T-helper 1 cell treated with Interleukin-12 subunit alpha and Interleukin-12 subunit beta and Interleukin-4 antibody, amounts not matched to agents 30 μg/mL and 1 μg/mL, for 36 hours (primary cell): Measurements from ENCODE around the gene CRYGC.
"Not testable (repeated sequence)": the region's sequence is repeated elsewhere in the genome, so short reads cannot be mapped to it uniquely, and the experiment has no call there.

Experiments
- H3K27ac Mint-ChIP-seq: one replicate; pipeline ENCODE4 v1.8.0; 2021; ENCODE audit warnings: mild to moderate bottlenecking, mixed read lengths
- H3K27me3 Mint-ChIP-seq: one replicate; pipeline ENCODE4 v1.8.0; 2021; ENCODE audit warnings: low read depth, mixed read lengths
- H3K36me3 Mint-ChIP-seq: one replicate; pipeline ENCODE4 v1.8.0; 2021; ENCODE audit warnings: low read depth, mixed read lengths
- H3K4me1 Mint-ChIP-seq: one replicate; pipeline ENCODE4 v1.8.0; 2021; ENCODE audit warnings: low read depth, mixed read lengths
- H3K4me3 Mint-ChIP-seq: one replicate; pipeline ENCODE4 v1.8.0; 2021; ENCODE audit warnings: mild to moderate bottlenecking, moderate library complexity, mixed read lengths
- H3K9me3 Mint-ChIP-seq: one replicate; pipeline ENCODE4 v1.8.0; 2021; ENCODE audit warnings: mixed read lengths

CRYGC gene

DNA sequence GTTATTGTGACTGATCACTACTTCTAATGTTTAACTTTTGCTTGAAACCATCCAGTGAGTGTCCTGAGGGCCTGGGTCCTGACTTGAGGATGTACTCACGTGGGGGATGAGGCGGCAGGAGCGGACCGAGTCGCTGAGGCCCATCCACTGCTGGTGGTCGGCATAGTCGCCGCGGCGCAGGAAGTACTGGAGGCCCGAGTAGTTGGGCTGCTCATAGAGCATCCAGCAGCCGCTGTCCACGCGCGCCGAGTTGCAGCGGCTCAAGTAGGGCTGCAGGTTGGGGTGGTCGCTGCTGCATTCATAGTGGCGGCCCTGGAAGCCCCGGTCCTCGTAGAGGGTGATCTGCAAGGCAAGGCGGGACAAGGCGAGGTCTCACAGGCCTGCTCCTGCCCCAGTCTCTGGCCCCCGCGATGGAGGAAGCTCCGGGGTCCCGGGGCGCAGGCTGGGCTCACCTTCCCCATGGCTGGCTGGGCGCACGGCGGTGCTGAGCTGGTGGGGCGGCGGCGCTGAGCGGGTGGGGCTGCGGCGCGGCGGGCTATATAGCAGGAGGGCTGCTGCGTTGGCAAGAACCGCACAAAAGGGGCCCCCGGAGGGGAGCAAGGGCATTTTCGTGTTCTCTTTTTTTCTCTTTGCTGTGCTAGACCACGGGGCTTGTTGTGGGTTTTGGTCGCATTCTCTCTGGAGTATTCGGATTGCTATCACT lies 5.5 kb downstream of the CRYGC start, which contains the start of gene CRYGD:
Gene CRYGD, minus strand, starts transcription at position 512 of the 703 bp plus-strand sequence. Its CDS starts 51 bp downstream, at position 461.
- H3K27ac Mint-ChIP-seq, result not testable (repeated sequence)

DNA sequence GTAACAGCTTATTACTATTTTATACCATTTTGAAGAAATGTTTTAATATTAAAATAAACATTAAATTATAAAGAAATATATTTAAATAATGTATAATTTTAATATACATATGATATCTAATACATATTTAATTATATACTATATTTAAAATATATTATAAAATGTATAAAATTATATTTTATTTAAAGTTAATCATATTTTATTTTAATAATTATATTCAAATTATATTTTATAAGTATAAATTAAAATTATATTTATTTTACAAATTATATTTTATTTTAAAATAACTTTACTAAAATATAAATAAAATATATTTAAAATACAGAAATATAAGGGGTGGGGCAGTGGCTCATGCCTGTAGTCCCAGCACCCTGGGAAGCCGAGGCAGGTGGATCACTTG lies 7.4 kb downstream of the CRYGC start:
- Mint-ChIP-seq H3K4me3 (no peak overlapping the region), H3K9me3 (no peaks in the 10 kb centered on the region), H3K27me3 (peaks cover 39% of the 10 kb centered on the region), H3K27ac (no peak overlapping the region), H3K36me3 (no peaks in the 10 kb centered on the region), H3K4me1 (peaks cover 2% of the 10 kb centered on the region)

More for the DNA sequence above, 5.5 kb downstream of the CRYGC start, which contains the start of gene CRYGD:
- not testable (repeated sequence) for H3K4me3 Mint-ChIP-seq, H3K36me3 Mint-ChIP-seq, H3K9me3 Mint-ChIP-seq, H3K4me1 Mint-ChIP-seq
- H3K27me3 Mint-ChIP-seq, result peaks cover 43% of the 10 kb centered on the region

DNA sequence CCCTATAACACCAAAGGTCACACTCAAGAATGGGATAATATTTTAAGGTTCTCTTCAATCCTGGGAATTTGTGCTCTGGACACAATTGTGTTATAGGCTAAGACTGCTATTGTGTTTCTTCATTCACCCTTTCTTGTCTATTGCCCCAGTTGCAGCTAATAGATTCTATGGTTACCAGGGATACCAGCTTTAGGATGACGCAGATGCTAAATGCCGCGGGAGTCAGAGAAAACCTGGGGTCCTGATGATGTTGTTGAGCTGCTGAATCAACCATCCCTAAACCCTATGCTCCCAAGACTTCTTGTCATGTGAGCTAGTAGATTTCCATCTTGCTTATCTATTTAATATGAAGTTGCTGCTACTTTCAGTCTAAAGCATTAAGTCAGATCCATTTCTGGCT lies 10.7 kb downstream of the CRYGC start:
- H3K9me3 Mint-ChIP-seq, result no peaks in the 10 kb centered on the region
- no peak overlapping the region for H3K27ac Mint-ChIP-seq
- no peak overlapping the region for H3K4me3 Mint-ChIP-seq
- peaks cover 17% of the 10 kb centered on the region for H3K27me3 Mint-ChIP-seq
- H3K4me1 Mint-ChIP-seq, result peaks cover 1% of the 10 kb centered on the region
- no peaks in the 10 kb centered on the region for H3K36me3 Mint-ChIP-seq

DNA sequence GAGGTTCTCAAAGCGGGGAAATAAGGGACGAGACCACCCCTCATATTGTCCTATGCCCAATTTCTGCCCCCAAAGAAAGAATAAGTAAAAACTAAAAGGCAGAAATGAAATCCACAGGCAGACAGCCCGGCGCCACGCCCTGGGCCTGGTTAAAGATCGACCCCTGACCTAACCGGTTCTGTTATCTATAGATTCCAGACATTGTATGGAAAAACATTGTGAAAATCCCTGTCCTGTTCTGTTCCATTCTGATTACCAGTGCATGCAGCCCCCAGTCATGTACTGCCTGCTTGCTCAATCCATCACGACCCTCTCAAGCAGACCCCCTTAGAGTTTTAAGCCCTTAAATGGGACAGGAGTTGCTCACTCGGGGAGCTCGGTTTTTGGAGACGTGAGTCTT lies 12.2 kb downstream of the CRYGC start:
- H3K27me3 Mint-ChIP-seq, result peaks cover 11% of the 10 kb centered on the region
- not testable (repeated sequence) for H3K4me1 Mint-ChIP-seq, H3K9me3 Mint-ChIP-seq, H3K36me3 Mint-ChIP-seq, H3K27ac Mint-ChIP-seq, H3K4me3 Mint-ChIP-seq

DNA sequence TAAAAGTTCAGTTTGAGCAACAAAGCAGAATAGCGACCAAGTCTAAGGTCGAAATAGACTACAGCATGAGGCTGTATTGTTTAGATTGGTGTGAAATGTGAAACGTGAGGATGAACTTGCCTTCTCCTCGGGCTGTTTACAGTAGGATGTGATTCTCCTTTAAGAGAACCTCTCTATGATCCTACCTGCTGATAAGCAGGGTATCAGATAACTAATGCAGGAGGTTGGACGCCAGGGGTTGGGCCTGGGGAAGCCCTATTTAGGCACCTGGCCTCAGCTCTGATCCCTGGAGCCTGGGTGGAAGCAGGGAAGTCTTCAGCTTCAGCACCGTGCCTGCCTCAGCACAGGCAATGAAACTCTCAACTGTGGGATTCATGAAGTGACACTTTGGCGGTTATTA lies 16.7 kb downstream of the CRYGC start:
- H3K4me1 Mint-ChIP-seq, result no peaks in the 10 kb centered on the region
- no peaks in the 10 kb centered on the region for H3K27me3 Mint-ChIP-seq
- no peaks in the 10 kb centered on the region for H3K36me3 Mint-ChIP-seq
- no peaks in the 10 kb centered on the region for H3K9me3 Mint-ChIP-seq
- H3K27ac Mint-ChIP-seq, result no peak overlapping the region
- no peak overlapping the region for H3K4me3 Mint-ChIP-seq

DNA sequence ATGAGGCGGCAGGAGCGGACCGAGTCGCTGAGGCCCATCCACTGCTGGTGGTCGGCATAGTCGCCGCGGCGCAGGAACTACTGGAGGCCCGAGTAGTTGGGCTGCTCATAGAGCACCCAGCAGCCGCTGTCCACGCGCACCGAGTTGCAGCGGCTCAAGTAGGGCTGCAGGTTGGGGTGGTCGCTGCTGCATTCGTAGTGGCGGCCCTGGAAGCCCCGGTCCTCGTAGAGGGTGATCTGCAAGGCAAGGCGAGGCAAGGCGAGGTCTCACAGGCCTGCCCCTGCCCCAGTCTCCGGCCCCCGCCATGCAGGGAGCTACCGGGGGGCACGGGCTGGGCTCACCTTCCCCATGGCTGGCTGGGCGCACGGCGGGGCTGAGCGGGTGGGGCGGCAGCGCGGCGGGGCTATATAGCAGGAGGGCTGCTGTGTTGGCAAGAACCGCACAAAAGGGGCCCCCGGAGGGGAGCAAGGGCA lies 17.3 kb downstream of the CRYGC start:
- not testable (repeated sequence) for H3K27me3 Mint-ChIP-seq, H3K9me3 Mint-ChIP-seq, H3K4me1 Mint-ChIP-seq, H3K36me3 Mint-ChIP-seq, H3K27ac Mint-ChIP-seq, H3K4me3 Mint-ChIP-seq

DNA sequence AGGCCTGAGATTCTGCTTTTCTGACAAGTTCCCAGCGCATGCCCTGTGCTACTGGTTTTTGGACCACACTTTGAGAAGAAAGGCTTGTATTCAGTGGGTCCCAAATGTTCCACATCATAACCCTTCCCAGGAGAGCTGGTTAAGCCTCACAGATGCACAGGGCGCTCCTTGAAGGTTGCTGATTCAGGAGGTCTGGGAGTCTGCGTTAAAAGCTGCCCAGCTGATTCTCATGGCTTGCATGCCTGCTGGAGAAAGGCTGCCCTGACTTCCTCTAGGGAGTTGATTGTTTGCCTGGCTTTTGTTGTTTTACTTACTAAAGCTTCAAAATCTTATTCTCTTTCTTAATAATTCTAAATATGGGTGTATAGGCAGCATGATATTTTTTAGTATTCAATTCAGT lies 26.0 kb downstream of the CRYGC start:
- Mint-ChIP-seq H3K4me1 (peaks cover 8% of the 10 kb centered on the region), H3K27ac (no peak overlapping the region), H3K4me3 (no peak overlapping the region), H3K36me3 (no peaks in the 10 kb centered on the region), H3K9me3 (no peaks in the 10 kb centered on the region), H3K27me3 (no peaks in the 10 kb centered on the region)

DNA sequence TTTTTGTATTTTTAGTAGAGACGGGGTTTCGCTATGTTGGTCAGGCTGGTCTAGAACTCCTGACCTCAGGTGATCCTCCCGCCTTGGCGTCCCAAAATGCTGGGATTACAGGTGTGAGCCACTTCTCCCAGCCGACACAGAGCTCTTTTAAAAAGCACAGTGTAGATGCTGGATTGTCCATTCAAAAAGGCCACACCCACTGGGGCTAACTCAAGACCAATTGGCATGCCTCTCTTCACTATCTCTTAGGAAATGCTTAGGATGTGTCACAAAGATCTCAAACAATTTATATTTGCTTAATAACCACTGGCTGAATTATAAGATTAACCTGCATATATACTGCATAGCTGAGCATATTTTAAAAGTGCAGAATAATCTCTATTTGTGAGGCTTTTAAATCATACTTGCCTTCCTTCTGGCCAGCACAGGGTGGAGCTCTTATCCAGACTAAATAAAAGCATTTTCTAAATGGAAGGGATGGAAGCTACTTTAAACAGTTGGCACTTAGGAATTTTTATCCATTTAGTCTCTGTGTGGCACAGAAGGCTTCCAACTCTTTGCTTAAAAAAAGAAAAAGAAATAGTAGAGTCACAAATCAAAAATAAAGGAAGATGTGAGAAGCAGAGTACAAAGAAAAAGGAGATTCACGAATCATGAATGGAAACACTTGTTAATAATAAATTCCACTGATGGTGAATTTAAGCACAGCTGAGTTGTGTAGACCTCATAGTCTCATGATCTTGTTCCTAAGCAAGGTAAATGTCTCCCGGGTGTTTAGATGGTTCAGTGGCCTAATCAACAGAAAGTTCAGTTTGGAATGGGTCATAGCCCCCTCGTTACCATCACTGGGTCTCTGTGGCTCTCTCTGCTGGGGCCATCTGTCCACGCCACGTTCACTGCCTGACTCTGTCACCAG lies 27.7 kb downstream of the CRYGC start:
- no peaks in the 10 kb centered on the region for H3K9me3 Mint-ChIP-seq
- H3K36me3 Mint-ChIP-seq, result no peaks in the 10 kb centered on the region
- no peak overlapping the region for H3K27ac Mint-ChIP-seq
- no peaks in the 10 kb centered on the region for H3K27me3 Mint-ChIP-seq
- peaks cover 8% of the 10 kb centered on the region for H3K4me1 Mint-ChIP-seq
- H3K4me3 Mint-ChIP-seq, result no peak overlapping the region

DNA sequence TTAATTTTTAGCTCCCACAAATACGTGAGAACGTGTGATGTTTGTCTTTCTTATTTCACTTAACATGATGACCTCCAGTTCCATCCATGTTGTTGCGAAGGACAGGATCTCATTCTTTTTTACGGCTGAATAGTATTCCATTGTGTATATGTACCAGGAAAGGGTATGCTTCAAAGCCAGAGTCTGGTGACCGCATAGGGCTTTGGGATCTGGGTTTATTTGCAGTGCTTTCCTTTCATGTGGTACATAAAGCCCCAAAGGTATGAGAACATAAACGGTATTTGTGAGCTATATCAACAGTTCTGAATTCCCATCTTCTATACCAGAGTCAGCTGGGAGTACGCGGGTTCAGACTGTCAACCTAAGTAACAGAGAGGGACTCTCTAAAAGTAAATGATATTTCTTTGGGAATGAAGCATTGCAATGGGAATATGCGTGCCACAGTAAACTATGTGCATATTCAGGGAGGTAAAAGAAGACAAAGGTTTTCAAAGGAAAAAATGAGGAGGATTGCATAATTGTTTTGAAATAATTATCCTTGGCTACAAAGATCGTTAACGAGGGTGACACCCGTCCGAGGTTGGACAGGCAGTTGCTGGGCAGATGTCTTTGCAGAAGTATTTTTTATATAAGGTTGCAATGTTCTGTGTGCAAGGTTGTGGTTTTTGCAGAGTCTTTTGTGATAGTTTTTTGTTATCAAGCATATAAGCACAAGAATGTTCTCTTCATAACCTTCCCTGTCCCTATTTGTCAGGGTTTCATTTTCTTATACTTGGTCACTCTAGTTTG lies 29.8 kb downstream of the CRYGC start:
- H3K36me3 Mint-ChIP-seq, result no peaks in the 10 kb centered on the region
- peaks cover 8% of the 10 kb centered on the region for H3K4me1 Mint-ChIP-seq
- H3K9me3 Mint-ChIP-seq, result no peaks in the 10 kb centered on the region
- no peaks in the 10 kb centered on the region for H3K27me3 Mint-ChIP-seq
- H3K27ac Mint-ChIP-seq, result no peak overlapping the region
- H3K4me3 Mint-ChIP-seq, result no peak overlapping the region

DNA sequence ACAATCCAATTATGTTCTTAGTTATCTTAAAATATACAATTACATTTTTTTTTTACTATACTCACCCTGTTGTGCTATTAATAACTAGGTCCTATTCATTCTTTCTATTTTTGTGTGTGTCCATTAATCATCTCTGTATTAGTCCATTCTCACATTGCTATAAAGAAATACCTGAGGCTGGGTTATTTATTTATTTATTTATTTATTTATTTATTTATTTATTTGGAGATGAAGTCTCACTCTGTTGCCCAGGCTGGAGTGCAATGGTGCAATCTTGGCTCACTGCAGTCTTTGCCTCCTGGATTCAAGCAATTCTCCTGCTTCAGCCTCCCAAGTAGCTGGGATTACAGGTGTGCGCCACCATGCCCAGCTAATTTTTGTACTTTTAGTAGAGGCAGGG lies 30.9 kb downstream of the CRYGC start:
- H3K36me3 Mint-ChIP-seq, H3K27me3 Mint-ChIP-seq, H3K27ac Mint-ChIP-seq, H3K9me3 Mint-ChIP-seq, H3K4me3 Mint-ChIP-seq, H3K4me1 Mint-ChIP-seq: not testable (repeated sequence)

DNA sequence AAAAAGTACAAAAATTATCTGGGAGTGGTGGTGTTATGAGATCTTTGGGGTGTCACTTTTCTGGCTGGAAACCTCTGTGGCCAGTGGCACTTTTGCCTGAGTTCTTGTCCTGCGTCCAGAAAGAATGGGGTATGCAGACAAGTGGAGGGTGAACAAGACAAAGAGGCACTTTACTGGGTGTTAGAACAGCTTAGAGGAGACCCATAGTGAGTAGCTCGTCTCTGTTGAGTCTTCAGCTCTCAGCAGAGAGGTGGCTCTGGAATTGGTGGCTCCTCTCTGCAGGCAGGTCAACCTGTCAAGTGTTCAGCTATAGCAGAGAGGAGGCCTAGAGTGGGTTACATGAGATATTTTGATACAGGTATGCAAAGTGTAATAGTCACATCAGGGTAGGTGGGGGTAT lies 31.4 kb downstream of the CRYGC start:
- Mint-ChIP-seq H3K36me3 (no peaks in the 10 kb centered on the region), H3K4me3 (no peak overlapping the region), H3K9me3 (no peaks in the 10 kb centered on the region), H3K27me3 (no peaks in the 10 kb centered on the region), H3K27ac (no peak overlapping the region), H3K4me1 (peaks cover 8% of the 10 kb centered on the region)

DNA sequence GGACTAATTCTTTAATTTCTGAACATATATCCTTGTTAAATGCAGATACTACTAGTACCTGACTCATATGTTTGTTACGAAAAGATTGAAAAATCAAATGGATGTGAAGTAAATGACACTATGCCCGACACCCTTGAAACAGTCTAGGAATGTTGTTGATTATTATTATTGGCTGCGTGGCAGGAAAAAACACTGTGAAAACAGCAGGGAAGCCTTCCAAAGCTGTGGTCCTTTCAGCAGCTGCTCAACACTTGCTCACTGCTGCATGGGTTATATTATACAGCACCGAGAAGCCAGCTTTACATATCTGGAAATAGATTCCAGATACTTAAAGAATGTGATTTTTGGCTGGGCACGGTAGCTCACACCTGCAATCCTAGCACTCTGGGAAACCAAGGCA lies 31.8 kb downstream of the CRYGC start:
- Mint-ChIP-seq H3K9me3 (no peaks in the 10 kb centered on the region), H3K27me3 (peaks cover 4% of the 10 kb centered on the region), H3K36me3 (no peaks in the 10 kb centered on the region), H3K27ac (no peak overlapping the region), H3K4me3 (no peak overlapping the region), H3K4me1 (peaks cover 8% of the 10 kb centered on the region)

DNA sequence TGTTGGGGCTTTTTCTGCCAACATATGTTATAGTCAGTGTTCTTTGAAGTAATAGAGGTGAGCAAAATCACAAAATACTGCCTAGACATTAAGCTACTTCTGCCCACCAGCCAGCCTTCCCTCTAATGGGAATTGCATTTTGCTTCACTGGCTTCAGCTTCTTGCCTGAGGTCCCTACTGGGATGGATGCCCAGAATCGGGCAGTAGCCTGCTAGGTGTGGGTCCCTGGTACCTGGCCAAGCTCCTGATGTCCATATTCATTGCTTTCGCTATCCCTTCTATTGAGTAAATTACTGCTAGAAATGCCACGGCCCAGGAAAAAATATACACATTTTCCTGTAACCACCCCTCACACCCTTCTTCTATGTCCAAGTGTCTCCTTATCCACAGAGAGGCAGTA lies 32.3 kb downstream of the CRYGC start:
- Mint-ChIP-seq H3K4me1 (peaks cover 8% of the 10 kb centered on the region), H3K27ac (no peak overlapping the region), H3K4me3 (no peak overlapping the region), H3K27me3 (peaks cover 5% of the 10 kb centered on the region), H3K9me3 (no peaks in the 10 kb centered on the region), H3K36me3 (no peaks in the 10 kb centered on the region)

DNA sequence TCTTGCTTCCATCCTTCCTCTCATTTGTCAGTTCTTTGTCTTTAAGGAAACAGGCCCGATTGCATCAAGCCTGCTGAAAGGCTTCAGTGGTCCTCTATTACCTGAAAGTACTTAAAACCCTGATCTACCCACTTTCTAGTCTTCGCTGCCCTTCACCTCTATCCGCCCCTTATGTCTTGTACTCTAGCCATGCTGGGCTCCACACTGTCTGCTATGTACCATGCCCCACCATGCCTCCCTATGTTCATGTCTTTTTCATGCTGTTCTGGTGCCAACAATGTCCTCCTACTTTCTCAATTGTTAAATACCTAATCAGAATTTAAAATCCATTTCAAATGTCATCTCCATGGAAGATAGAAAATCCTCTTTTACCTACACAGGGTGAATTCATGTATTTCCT lies 33.5 kb downstream of the CRYGC start:
- H3K4me1 Mint-ChIP-seq, result peaks cover 6% of the 10 kb centered on the region
- no peak overlapping the region for H3K27ac Mint-ChIP-seq
- peaks cover 9% of the 10 kb centered on the region for H3K27me3 Mint-ChIP-seq
- H3K36me3 Mint-ChIP-seq, result no peaks in the 10 kb centered on the region
- no peak overlapping the region for H3K4me3 Mint-ChIP-seq
- no peaks in the 10 kb centered on the region for H3K9me3 Mint-ChIP-seq
